SK-N-SH (cell line): ENCODE measurements around the gene CC2D2B. TPM values are rescaled to one million over a fixed set of nuclear protein-coding genes. Genes with fewer than 3 reads are reported as not detected.

Experiments used
- CTCF ChIA-PET: fragments of 300-600, 350-600 bp; formaldehyde crosslinking; extraction: SDS; loops from one replicate; lab custom pipeline; 2021; lab: Yijun Ruan, JAX
- POLR2A ChIA-PET: fragments of 350-600 bp; sonication (Branson Sonifier 250); formaldehyde crosslinking; extraction: SDS; loops from one replicate; lab custom pipeline; 2020; ENCODE audit warnings: antibody characterized with exemption, inconsistent platforms; lab: Yijun Ruan, JAX
- DNase-seq: peaks from one replicate; pipeline ENCODE4 v3.0.0; 2012
- H2AFZ ChIP-seq: fragments of 200-600 bp; sonication (generic); 2 replicates; pipeline ENCODE4 v1.8.1; 2016; ENCODE audit warnings: antibody characterized with exemption, mild to moderate bottlenecking, low read depth
- H3F3A ChIP-seq: fragments of 200-600 bp; sonication (generic); replicated peaks from 2 replicates; pipeline ENCODE3; 2016; ENCODE audit warnings: antibody characterized with exemption, mild to moderate bottlenecking; ENCODE audit not compliant: insufficient read depth
- H3K27ac ChIP-seq, 2 experiments: fragments of 200-500 bp in 1 of 2; fragments of 200-600 bp in 1 of 2; sonication (Bioruptor generic) in 1 of 2; sonication (generic), shearing (Covaris generic) in 1 of 2; 2 replicates each; pipeline versions ENCODE4 v1.5.1 to v1.6.1; 2014 to 2016; ENCODE audit warnings: low read depth in 2 of 2, inconsistent platforms in 1 of 2, low read length in 1 of 2, mild to moderate bottlenecking in 1 of 2, mixed read lengths in 1 of 2
- H3K27me3 ChIP-seq: fragments of 200-600 bp; sonication (generic), shearing (Covaris generic); 2 replicates; pipeline ENCODE4 v1.6.1; 2016; ENCODE audit warnings: mixed run types; ENCODE audit not compliant: insufficient read depth
- H3K36me3 ChIP-seq, 2 experiments: fragments of 200-500 bp in 1 of 2; fragments of 200-600 bp in 1 of 2; sonication (Bioruptor generic) in 1 of 2; sonication (generic) in 1 of 2; replicated peaks in 1 of 2; 2 replicates each; pipeline versions ENCODE3 to v1.5.1; 2014 to 2016; ENCODE audit warnings: low read length in 1 of 2, mild to moderate bottlenecking in 1 of 2; ENCODE audit not compliant: insufficient read depth in 2 of 2, control insufficient read depth in 1 of 2
- H3K4me1 ChIP-seq, 2 experiments: fragments of 200-500 bp in 1 of 2; fragments of 200-600 bp in 1 of 2; sonication (Bioruptor generic) in 1 of 2; sonication (generic), shearing (Covaris generic) in 1 of 2; 2 replicates each; pipeline versions ENCODE4 v1.5.1 to v1.6.1; 2014 to 2016; ENCODE audit warnings: low read depth in 1 of 2, low read length in 1 of 2, mixed run types in 1 of 2; ENCODE audit not compliant: insufficient read depth in 2 of 2, control insufficient read depth in 1 of 2
- H3K4me2 ChIP-seq: fragments of 200-600 bp; sonication (generic), shearing (Covaris generic); 2 replicates; pipeline ENCODE4 v1.6.1; 2017; ENCODE audit warnings: mixed run types
- H3K4me3 ChIP-seq, 2 experiments: fragments of 200-500 bp in 1 of 2; fragments of 200-600 bp in 1 of 2; sonication (Bioruptor generic) in 1 of 2; sonication (generic), shearing (Covaris generic) in 1 of 2; 2 replicates each; pipeline versions ENCODE4 v1.5.1 to v1.8.1; 2014 to 2016; ENCODE audit warnings: low read depth in 2 of 2, inconsistent platforms in 1 of 2, low read length in 1 of 2, mild to moderate bottlenecking in 1 of 2, mixed read lengths in 1 of 2, moderate library complexity in 1 of 2
- H3K79me2 ChIP-seq: fragments of 200-600 bp; sonication (generic); 2 replicates; pipeline ENCODE4 v1.8.1; 2017; ENCODE audit warnings: mild to moderate bottlenecking; ENCODE audit not compliant: insufficient read depth
- H3K9ac ChIP-seq: fragments of 200-600 bp; sonication (generic); 2 replicates; pipeline ENCODE4 v1.6.1; 2017; ENCODE audit warnings: mixed run types
- H3K9me2 ChIP-seq: fragments of 200-600 bp; sonication (generic); 2 replicates; pipeline ENCODE4 v1.6.1; 2017; ENCODE audit warnings: mixed run types
- H3K9me3 ChIP-seq: fragments of 200-600 bp; sonication (generic); 2 replicates; pipeline ENCODE4 v1.6.1; 2017; ENCODE audit warnings: mixed run types, mild to moderate bottlenecking, moderate library complexity
- H4K20me1 ChIP-seq: fragments of 200-600 bp; sonication (generic); 2 replicates; pipeline ENCODE4 v1.6.1; 2017; ENCODE audit warnings: mild to moderate bottlenecking, mixed run types; ENCODE audit not compliant: insufficient read depth
- EP300 ChIP-seq, 2 experiments: IDR thresholded peaks; 2 replicates each; pipeline versions ENCODE4 v1.4.0 to v1.6.1; 2012; ENCODE audit warnings: borderline replicate concordance in 1 of 2, low read depth in 1 of 2, low read length in 1 of 2
- FOSL2 ChIP-seq: IDR thresholded peaks from 2 replicates; pipeline ENCODE4 v1.4.0; 2012; ENCODE audit warnings: low read depth, mild to moderate bottlenecking, moderate library complexity, borderline replicate concordance
- FOXJ3 ChIP-seq: sonication (generic); formaldehyde crosslinking; IDR thresholded peaks from 2 replicates; pipeline ENCODE4 v1.5.1; 2020; ENCODE audit warnings: mild to moderate bottlenecking, missing genetic modification reagents
- FOXM1 ChIP-seq: IDR thresholded peaks from 2 replicates; pipeline ENCODE4 v1.4.0; 2012; ENCODE audit warnings: low read depth, mild to moderate bottlenecking
- GATA2 ChIP-seq: sonication (generic); formaldehyde crosslinking; IDR thresholded peaks from 2 replicates; pipeline ENCODE4 v1.5.0; 2020; ENCODE audit warnings: mild to moderate bottlenecking, missing genetic modification reagents
- JUND ChIP-seq: IDR thresholded peaks from 2 replicates; pipeline ENCODE4 v1.4.0; 2012
- MXI1 ChIP-seq: IDR thresholded peaks from 2 replicates; pipeline ENCODE4 v1.6.1; 2012; ENCODE audit warnings: mild to moderate bottlenecking, low read depth, low read length, improper control_type of control experiment
- NRF1 ChIP-seq: IDR thresholded peaks from 2 replicates; pipeline ENCODE4 v1.6.1; 2012; ENCODE audit warnings: low read depth, mild to moderate bottlenecking, low read length
- POLR2AphosphoS5 ChIP-seq: IDR thresholded peaks from 2 replicates; pipeline ENCODE4 v1.6.1; 2012; ENCODE audit warnings: low read depth, low read length
- RAD21 ChIP-seq: IDR thresholded peaks from 2 replicates; pipeline ENCODE4 v1.6.1; 2012; ENCODE audit warnings: mild to moderate bottlenecking, low read length
- RXRA ChIP-seq: IDR thresholded peaks from 2 replicates; pipeline ENCODE4 v1.4.0; 2012; ENCODE audit warnings: low read depth, mild to moderate bottlenecking, borderline replicate concordance
- TCF12 ChIP-seq: IDR thresholded peaks from 2 replicates; pipeline ENCODE4 v1.4.0; 2012
- WGBS: methylation state at CpG from one replicate; pipeline ENCODE4 v1.1.6; 2017; ENCODE audit warnings: low lambda C conversion rate; 5-methylcytosine and 5-hydroxymethylcytosine counted together
- polyA plus RNA-seq, 3 experiments: library from polyadenylated mRNA; depleted of rRNA; stranded (reverse); fragments of >200 nt; gene quantifications; 2 replicates each; pipeline ENCODE4 v1.2.3, GENCODE V29; 2012
- TF ChIP-seq, protein P1 (sequence below): fragments of 150-350 bp; IDR thresholded peaks from 2 replicates; pipeline ENCODE4 v1.6.1; 2017; ENCODE audit warnings: antibody characterized with exemption, low read length, low read depth, borderline replicate concordance
- TF ChIP-seq, protein P2 (sequence below): IDR thresholded peaks from 2 replicates; pipeline ENCODE4 v1.6.1; 2012; ENCODE audit warnings: mild to moderate bottlenecking, low read depth, low read length, moderate library complexity
- TF ChIP-seq, protein P3 (sequence below): IDR thresholded peaks from 2 replicates; pipeline ENCODE4 v1.4.0; 2012; ENCODE audit warnings: low read depth, borderline replicate concordance
- TF ChIP-seq, protein P4 (sequence below): IDR thresholded peaks from 2 replicates; pipeline ENCODE4 v1.4.0; 2012; ENCODE audit warnings: low read depth, borderline replicate concordance

CC2D2B gene
- polyA plus RNA-seq, 1 of the 3 experiments (the other 2 are of a cell fraction), result not detected

DNA sequence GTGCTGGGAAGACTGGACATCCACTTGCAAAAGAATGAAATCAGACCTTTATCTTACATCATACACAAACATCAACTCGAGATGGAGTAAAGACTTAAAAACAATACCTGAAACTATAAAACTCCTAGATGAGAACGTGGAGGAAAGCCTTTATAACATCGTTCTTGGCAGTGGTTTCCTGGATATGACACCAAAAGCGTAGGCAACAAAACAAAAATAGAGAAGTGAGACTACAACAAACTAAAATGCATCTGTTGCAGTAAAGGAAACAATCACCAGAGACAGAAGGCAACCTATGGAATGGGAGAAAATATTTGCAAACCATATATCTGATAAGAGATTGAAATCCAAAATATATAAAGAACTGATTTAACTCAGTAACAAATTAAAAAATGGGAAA lies 33.3 kb downstream of the CC2D2B start (continued):
- TF ChIP-seq, protein P1, sequence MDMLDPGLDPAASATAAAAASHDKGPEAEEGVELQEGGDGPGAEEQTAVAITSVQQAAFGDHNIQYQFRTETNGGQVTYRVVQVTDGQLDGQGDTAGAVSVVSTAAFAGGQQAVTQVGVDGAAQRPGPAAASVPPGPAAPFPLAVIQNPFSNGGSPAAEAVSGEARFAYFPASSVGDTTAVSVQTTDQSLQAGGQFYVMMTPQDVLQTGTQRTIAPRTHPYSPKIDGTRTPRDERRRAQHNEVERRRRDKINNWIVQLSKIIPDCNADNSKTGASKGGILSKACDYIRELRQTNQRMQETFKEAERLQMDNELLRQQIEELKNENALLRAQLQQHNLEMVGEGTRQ, result no peak
- no peak for TF ChIP-seq FOXJ3 (CRISPR knock-in tag)
- TF ChIP-seq, all 33 proteins: peak for 0

DNA sequence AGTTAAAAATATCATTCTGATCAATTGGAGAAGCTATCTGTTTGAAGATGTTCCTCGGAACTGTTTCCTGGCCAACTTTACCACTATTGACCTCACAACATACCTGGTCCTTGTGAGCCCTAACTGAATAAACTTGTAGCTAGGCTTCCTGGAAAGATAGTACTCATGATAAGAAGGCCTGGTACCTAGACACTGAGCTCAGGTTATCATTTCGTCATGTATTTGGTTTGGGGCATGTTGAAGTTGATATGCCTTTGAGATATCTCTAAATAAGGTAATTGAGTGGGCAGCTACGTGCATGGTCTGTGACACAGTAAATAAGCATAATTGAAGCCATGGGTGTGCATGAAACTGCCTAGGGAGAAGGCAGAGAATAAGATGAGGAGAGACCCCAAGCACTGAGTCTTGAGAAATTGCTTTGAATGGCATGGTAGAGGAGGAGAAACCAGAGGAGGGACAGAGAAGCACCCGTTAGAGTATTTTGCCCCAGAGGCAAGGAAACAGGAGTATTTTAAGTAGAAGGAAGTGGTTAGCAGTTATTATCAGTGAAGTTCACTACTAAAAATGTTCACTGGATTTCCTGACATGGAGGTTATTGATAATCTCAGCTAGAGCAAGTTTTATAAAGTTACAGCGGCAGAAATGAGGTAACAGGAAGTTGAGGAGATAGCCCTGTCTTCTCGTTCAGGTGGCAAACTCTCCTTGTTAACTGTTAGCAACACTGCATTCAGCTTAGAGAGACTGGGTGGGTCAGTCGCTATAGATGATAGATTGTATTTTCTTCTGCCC lies 55.6 kb downstream of the CC2D2B start:
- ChIA-PET CTCF (interaction anchor here (1.9 kb wide), 1 partner anchor 54 kb away, joined by 5 read pairs; no protein-coding TSS in a partner anchor), POLR2A (no interaction called here)
- Histone ChIP-seq H3K36me3 (no peaks in the 10 kb centered on the region), H3K4me3 (no peak overlapping the region), H3K27me3 (no peaks in the 10 kb centered on the region), H3K9me3 (no peaks in the 10 kb centered on the region), H3K9ac (no peak overlapping the region), H3K9me2 (no peaks in the 10 kb centered on the region), H3K27ac (no peak overlapping the region), H3K79me2 (no peaks in the 10 kb centered on the region), H4K20me1 (no peaks in the 10 kb centered on the region), H3K4me1 (no peaks in the 10 kb centered on the region), H2AFZ (no peak overlapping the region)
- 27% methylated on average over 7 of the region's 7 CpGs for WGBS
- TF ChIP-seq GATA2 (CRISPR knock-in tag), result no peak
- TF ChIP-seq POLR2AphosphoS5, result no peak
- TF ChIP-seq JUND, result no peak
- TF ChIP-seq, protein P2, sequence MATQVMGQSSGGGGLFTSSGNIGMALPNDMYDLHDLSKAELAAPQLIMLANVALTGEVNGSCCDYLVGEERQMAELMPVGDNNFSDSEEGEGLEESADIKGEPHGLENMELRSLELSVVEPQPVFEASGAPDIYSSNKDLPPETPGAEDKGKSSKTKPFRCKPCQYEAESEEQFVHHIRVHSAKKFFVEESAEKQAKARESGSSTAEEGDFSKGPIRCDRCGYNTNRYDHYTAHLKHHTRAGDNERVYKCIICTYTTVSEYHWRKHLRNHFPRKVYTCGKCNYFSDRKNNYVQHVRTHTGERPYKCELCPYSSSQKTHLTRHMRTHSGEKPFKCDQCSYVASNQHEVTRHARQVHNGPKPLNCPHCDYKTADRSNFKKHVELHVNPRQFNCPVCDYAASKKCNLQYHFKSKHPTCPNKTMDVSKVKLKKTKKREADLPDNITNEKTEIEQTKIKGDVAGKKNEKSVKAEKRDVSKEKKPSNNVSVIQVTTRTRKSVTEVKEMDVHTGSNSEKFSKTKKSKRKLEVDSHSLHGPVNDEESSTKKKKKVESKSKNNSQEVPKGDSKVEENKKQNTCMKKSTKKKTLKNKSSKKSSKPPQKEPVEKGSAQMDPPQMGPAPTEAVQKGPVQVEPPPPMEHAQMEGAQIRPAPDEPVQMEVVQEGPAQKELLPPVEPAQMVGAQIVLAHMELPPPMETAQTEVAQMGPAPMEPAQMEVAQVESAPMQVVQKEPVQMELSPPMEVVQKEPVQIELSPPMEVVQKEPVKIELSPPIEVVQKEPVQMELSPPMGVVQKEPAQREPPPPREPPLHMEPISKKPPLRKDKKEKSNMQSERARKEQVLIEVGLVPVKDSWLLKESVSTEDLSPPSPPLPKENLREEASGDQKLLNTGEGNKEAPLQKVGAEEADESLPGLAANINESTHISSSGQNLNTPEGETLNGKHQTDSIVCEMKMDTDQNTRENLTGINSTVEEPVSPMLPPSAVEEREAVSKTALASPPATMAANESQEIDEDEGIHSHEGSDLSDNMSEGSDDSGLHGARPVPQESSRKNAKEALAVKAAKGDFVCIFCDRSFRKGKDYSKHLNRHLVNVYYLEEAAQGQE, result no peak
- TF ChIP-seq RAD21, result no peak
- TF ChIP-seq, protein P3, sequence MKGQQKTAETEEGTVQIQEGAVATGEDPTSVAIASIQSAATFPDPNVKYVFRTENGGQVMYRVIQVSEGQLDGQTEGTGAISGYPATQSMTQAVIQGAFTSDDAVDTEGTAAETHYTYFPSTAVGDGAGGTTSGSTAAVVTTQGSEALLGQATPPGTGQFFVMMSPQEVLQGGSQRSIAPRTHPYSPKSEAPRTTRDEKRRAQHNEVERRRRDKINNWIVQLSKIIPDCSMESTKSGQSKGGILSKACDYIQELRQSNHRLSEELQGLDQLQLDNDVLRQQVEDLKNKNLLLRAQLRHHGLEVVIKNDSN, result no peak
- TF ChIP-seq TCF12, result no peak
- TF ChIP-seq FOXM1, result no peak
- no peak for TF ChIP-seq EP300 (IDR thresholded peaks at IDR 0.05; ENCODE audit: borderline replicate concordance in 1 of 2, low read depth in 1 of 2, low read length in 1 of 2)
- no peak for TF ChIP-seq RXRA
- no peak for TF ChIP-seq MXI1
- TF ChIP-seq, protein P1, result no peak
- TF ChIP-seq, protein P4, sequence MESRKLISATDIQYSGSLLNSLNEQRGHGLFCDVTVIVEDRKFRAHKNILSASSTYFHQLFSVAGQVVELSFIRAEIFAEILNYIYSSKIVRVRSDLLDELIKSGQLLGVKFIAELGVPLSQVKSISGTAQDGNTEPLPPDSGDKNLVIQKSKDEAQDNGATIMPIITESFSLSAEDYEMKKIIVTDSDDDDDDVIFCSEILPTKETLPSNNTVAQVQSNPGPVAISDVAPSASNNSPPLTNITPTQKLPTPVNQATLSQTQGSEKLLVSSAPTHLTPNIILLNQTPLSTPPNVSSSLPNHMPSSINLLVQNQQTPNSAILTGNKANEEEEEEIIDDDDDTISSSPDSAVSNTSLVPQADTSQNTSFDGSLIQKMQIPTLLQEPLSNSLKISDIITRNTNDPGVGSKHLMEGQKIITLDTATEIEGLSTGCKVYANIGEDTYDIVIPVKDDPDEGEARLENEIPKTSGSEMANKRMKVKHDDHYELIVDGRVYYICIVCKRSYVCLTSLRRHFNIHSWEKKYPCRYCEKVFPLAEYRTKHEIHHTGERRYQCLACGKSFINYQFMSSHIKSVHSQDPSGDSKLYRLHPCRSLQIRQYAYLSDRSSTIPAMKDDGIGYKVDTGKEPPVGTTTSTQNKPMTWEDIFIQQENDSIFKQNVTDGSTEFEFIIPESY, result no peak
- TF ChIP-seq FOXJ3 (CRISPR knock-in tag), result no peak
- TF ChIP-seq NRF1, result no peak
- no peak for TF ChIP-seq FOSL2
- TF ChIP-seq, all 33 proteins: peak for 0
- DNase-seq, result no peak
- Histone ChIP-seq H3F3A (no peaks in the 10 kb centered on the region), H3K4me2 (no peak overlapping the region)
